Mesendoderm (in vitro differentiated cells): ENCODE data around the gene SUPT20HL2.

Experiments
- DNase-seq: peaks from one replicate; pipeline ENCODE4 v3.0.0; 2013
- H2AK5ac ChIP-seq: 2 replicates; pipeline ENCODE4 v1.6.1; 2013; ENCODE audit warnings: low read length, inconsistent platforms
- H2BK120ac ChIP-seq: 2 replicates; pipeline ENCODE4 v1.6.1; 2013; ENCODE audit warnings: low read depth, mild to moderate bottlenecking, low read length, moderate library complexity, mixed read lengths
- H2BK15ac ChIP-seq: replicated peaks from 2 replicates; pipeline ENCODE4 v1.6.1; 2013; ENCODE audit warnings: low read depth, mild to moderate bottlenecking, moderate library complexity
- H2BK5ac ChIP-seq: 2 replicates; pipeline ENCODE4 v1.6.1; 2013; ENCODE audit warnings: low read length, inconsistent platforms
- H3K18ac ChIP-seq: 2 replicates; pipeline ENCODE4 v1.6.1; 2013; ENCODE audit warnings: mild to moderate bottlenecking, low read length, mixed read lengths
- H3K23ac ChIP-seq: one replicate; pipeline ENCODE4 v1.6.1; 2013; ENCODE audit warnings: low read length
- H3K27ac ChIP-seq: 2 replicates; pipeline ENCODE4 v1.5.1; 2013; ENCODE audit warnings: low read depth, mild to moderate bottlenecking, inconsistent platforms, low read length, moderate library complexity
- H3K27me3 ChIP-seq: 2 replicates; pipeline ENCODE4 v1.6.1; 2013; ENCODE audit warnings: low read length, control low read depth, mild to moderate bottlenecking, inconsistent platforms; ENCODE audit not compliant: insufficient read depth, poor library complexity
- H3K36me3 ChIP-seq: 2 replicates; pipeline ENCODE4 v1.6.1; 2013; ENCODE audit warnings: low read length, inconsistent platforms; ENCODE audit not compliant: control insufficient read depth, insufficient read depth
- H3K4ac ChIP-seq: one replicate; pipeline ENCODE4 v1.6.1; 2013; ENCODE audit warnings: low read depth, mild to moderate bottlenecking, low read length, moderate library complexity
- H3K4me1 ChIP-seq: 2 replicates; pipeline ENCODE4 v1.6.1; 2013; ENCODE audit warnings: low read depth, low read length, inconsistent platforms; ENCODE audit not compliant: control insufficient read depth
- H3K4me2 ChIP-seq: 2 replicates; pipeline ENCODE4 v1.6.1; 2013; ENCODE audit warnings: low read length
- H3K4me3 ChIP-seq: 2 replicates; pipeline ENCODE4 v1.5.1; 2013; ENCODE audit warnings: mild to moderate bottlenecking, low read length
- H3K56ac ChIP-seq: one replicate; pipeline ENCODE4 v1.6.1; 2013; ENCODE audit warnings: low read length
- H3K79me1 ChIP-seq: 2 replicates; pipeline ENCODE4 v1.6.1; 2013; ENCODE audit warnings: low read length, inconsistent platforms
- H3K79me2 ChIP-seq: 2 replicates; pipeline ENCODE4 v1.6.1; 2013; ENCODE audit warnings: mild to moderate bottlenecking, low read length; ENCODE audit not compliant: control insufficient read depth, insufficient read depth
- H3K9ac ChIP-seq: 2 replicates; pipeline ENCODE4 v1.6.1; 2013; ENCODE audit warnings: low read length, inconsistent platforms
- H4K5ac ChIP-seq: one replicate; pipeline ENCODE4 v1.6.1; 2013; ENCODE audit warnings: low read length
- H4K8ac ChIP-seq: one replicate; pipeline ENCODE4 v1.6.1; 2013; ENCODE audit warnings: low read depth, mild to moderate bottlenecking, control low read depth, low read length, moderate library complexity
- WGBS: extraction: QIAGEN DNeasy Blood & Tissue Kit; methylation state at CpG from one replicate; pipeline ENCODE4 v1.1.7; 2013; ENCODE audit warnings: low lambda C conversion rate, missing lambda C conversion rate; ENCODE audit not compliant: insufficient coverage; ENCODE audit errors: extremely low coverage; 5-methylcytosine and 5-hydroxymethylcytosine counted together

Gene SUPT20HL2

DNA sequence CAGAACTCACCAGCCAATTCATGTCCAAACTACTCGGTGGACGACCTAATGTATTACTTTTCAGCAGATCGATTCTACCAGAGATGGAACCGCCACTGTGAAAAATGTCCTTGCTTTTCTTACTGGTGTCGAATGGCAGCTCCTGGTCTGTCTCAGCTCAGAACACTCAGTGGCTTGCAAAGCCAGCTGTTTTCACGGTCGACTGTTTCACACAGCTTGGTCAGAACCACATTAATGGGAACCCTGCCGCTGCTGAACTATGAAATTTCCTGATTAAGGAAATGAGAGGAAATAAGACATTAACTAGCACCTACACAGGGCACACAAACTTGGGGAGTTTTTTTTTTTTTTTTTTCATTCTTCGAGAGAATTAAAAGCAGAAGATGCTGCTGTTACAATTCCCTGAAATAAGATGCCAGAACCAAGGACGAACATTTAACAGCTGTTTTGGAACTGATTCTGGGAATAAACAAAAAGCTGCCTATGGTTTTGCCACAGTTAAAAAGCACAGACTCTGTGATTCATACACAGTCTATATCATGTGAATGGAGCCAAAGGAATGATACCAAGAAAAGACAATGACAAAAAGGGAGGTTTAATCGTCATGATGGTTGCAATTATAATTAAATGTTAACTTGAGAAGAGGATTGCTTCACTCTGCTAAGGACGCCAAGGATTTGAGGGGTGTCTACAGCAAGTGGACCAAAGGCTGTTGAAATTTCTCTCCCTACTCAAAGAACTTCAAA is 31.3 kb downstream of the SUPT20HL2 start:
- DNase-seq, result no peak
- Histone ChIP-seq H3K4ac (no peak overlapping the region), H3K79me1 (no peaks in the 10 kb centered on the region), H3K27ac (no peak overlapping the region), H3K36me3 (no peaks in the 10 kb centered on the region), H3K9ac (no peak overlapping the region), H3K23ac (no peak overlapping the region), H3K79me2 (no peaks in the 10 kb centered on the region), H3K4me1 (no peaks in the 10 kb centered on the region), H3K4me3 (no peak overlapping the region), H2AK5ac (no peak overlapping the region), H3K56ac (no peak overlapping the region), H2BK15ac (no peak overlapping the region), H3K18ac (no peak overlapping the region), H4K8ac (no peak overlapping the region), H2BK5ac (no peak overlapping the region), H2BK120ac (no peak overlapping the region), H4K5ac (no peak overlapping the region), H3K4me2 (no peak overlapping the region), H3K27me3 (no peaks in the 10 kb centered on the region)
- WGBS, result no CpG with 5 or more reads among the region's 12 CpGs

- no peak overlapping the region for H2BK5ac ChIP-seq
- H3K56ac ChIP-seq, result no peak overlapping the region
- no peak overlapping the region for H4K5ac ChIP-seq
- H2BK15ac ChIP-seq, result no peak overlapping the region
- no peaks in the 10 kb centered on the region for H3K4me1 ChIP-seq
- no peaks in the 10 kb centered on the region for H3K36me3 ChIP-seq
- H4K8ac ChIP-seq, result no peak overlapping the region
- DNase-seq, result no peak
- no peak overlapping the region for H3K27ac ChIP-seq
- H3K4ac ChIP-seq, result no peak overlapping the region
- no peaks in the 10 kb centered on the region for H3K79me2 ChIP-seq
- H3K4me2 ChIP-seq, result no peak overlapping the region
- H3K27me3 ChIP-seq, result no peaks in the 10 kb centered on the region
- H3K23ac ChIP-seq, result no peak overlapping the region
- WGBS, result no CpG with 5 or more reads among the region's 5 CpGs
- H3K18ac ChIP-seq, result no peak overlapping the region
- no peak overlapping the region for H2AK5ac ChIP-seq
- H2BK120ac ChIP-seq, result no peak overlapping the region
- no peak overlapping the region for H3K9ac ChIP-seq
- H3K4me3 ChIP-seq, result no peak overlapping the region
- no peaks in the 10 kb centered on the region for H3K79me1 ChIP-seq
Observed at GRCh38 chrX:24277405-24277804, 36.5 kb downstream of the SUPT20HL2 start.

DNA sequence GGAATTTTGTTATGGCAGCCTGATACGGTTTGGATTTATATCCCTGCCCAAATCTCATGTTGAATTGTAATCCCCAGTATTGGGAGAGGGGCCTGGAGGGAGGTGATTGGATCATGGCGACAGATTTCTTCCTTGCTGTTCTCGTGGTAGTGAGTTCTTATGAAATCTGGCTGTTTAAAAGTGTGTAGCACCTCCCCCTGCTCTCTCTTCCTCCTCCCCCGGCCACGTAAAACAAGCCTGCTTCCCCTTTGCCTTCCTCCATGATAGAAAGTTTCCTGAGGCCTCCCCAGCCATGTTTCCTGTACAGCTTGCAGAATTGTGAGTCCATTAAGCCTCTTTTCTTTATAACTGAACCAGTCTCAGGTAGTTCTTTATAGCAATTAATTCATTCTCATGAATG is 37.9 kb downstream of the SUPT20HL2 start:
- H3K27me3 ChIP-seq, result no peaks in the 10 kb centered on the region
- H3K23ac ChIP-seq, result no peak overlapping the region
- no peak for DNase-seq
- H3K79me2 ChIP-seq, result no peaks in the 10 kb centered on the region
- no peaks in the 10 kb centered on the region for H3K36me3 ChIP-seq
- no peak overlapping the region for H3K27ac ChIP-seq
- H3K56ac ChIP-seq, result no peak overlapping the region
- H3K9ac ChIP-seq, result no peak overlapping the region
- no peak overlapping the region for H4K5ac ChIP-seq
- no peak overlapping the region for H2AK5ac ChIP-seq
- no CpG with 5 or more reads among the region's 5 CpGs for WGBS
- H4K8ac ChIP-seq, result no peak overlapping the region
- no peak overlapping the region for H3K4me2 ChIP-seq
- no peak overlapping the region for H2BK15ac ChIP-seq
- H3K79me1 ChIP-seq, result no peaks in the 10 kb centered on the region
- no peak overlapping the region for H2BK120ac ChIP-seq
- no peak overlapping the region for H3K18ac ChIP-seq
- no peak overlapping the region for H3K4ac ChIP-seq
- H3K4me1 ChIP-seq, result no peaks in the 10 kb centered on the region
- H2BK5ac ChIP-seq, result no peak overlapping the region
- no peak overlapping the region for H3K4me3 ChIP-seq

DNA sequence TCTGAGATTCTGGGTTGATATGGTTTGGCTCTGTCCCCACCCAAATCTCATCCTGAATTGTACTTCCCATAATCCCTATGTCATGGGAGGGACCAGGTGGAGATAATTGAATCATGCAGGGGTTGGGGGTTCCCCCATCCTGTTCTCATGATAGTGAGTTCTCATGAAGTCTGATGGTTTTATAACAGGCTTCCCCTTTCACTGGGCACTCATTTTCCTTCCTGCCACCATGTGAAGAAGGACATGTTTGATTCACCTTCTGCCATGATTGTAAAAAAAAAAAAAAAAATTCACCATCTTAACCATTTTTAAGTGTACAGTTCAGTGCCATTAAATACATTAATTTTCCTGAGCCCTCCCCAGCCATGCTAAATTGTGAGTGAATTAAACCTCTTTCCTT is 42.6 kb downstream of the SUPT20HL2 start:
- Histone ChIP-seq H3K23ac (no peak overlapping the region), H2AK5ac (no peak overlapping the region), H3K4me2 (no peak overlapping the region), H2BK5ac (no peak overlapping the region), H3K56ac (no peak overlapping the region), H3K27ac (no peak overlapping the region), H3K36me3 (no peaks in the 10 kb centered on the region), H2BK15ac (no peak overlapping the region), H3K4me3 (no peak overlapping the region), H2BK120ac (no peak overlapping the region), H3K4ac (no peak overlapping the region), H3K18ac (no peak overlapping the region), H3K79me2 (no peaks in the 10 kb centered on the region), H3K27me3 (no peaks in the 10 kb centered on the region), H4K8ac (no peak overlapping the region), H4K5ac (no peak overlapping the region), H3K9ac (no peak overlapping the region), H3K79me1 (no peaks in the 10 kb centered on the region), H3K4me1 (no peaks in the 10 kb centered on the region)
- DNase-seq, result no peak

- H3K79me2 ChIP-seq, result no peaks in the 10 kb centered on the region
- no peak for DNase-seq
- no peak overlapping the region for H2BK120ac ChIP-seq
- no peak overlapping the region for H4K5ac ChIP-seq
- no peak overlapping the region for H2BK15ac ChIP-seq
- no peak overlapping the region for H2BK5ac ChIP-seq
- no CpG with 5 or more reads among the region's 5 CpGs for WGBS
- H3K23ac ChIP-seq, result no peak overlapping the region
- H3K36me3 ChIP-seq, result no peaks in the 10 kb centered on the region
- H3K27ac ChIP-seq, result no peak overlapping the region
- no peak overlapping the region for H3K18ac ChIP-seq
- H3K4me3 ChIP-seq, result no peak overlapping the region
- no peaks in the 10 kb centered on the region for H3K27me3 ChIP-seq
- no peak overlapping the region for H3K4ac ChIP-seq
- no peak overlapping the region for H3K4me2 ChIP-seq
- no peaks in the 10 kb centered on the region for H3K79me1 ChIP-seq
- no peak overlapping the region for H3K56ac ChIP-seq
- H3K9ac ChIP-seq, result no peak overlapping the region
- no peak overlapping the region for H4K8ac ChIP-seq
- no peaks in the 10 kb centered on the region for H3K4me1 ChIP-seq
- H2AK5ac ChIP-seq, result no peak overlapping the region
Observed at GRCh38 chrX:24268786-24269185, 45.1 kb downstream of the SUPT20HL2 start.

DNA sequence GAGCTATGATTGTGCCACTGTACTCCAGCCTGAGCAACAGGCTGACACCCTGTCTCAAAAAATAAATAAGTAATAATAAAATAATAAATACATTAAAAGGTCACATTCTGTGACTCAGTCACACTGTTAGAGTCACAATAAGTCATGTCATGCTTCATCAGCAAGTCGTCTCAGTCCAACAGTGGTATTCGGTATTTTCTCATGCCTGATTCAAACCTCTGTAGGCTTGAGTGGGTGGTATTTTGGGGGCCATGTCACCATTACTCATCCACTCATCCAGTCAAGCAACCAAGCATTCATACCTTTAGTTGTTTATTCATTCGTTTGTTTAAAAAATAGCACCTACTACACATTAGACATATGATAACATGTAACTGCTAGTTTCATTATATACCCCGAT is 46.9 kb downstream of the SUPT20HL2 start:
- H2BK5ac ChIP-seq, result no peak overlapping the region
- H3K4me3 ChIP-seq, result no peak overlapping the region

More for the DNA sequence above, 46.9 kb downstream of the SUPT20HL2 start:
- no CpG with 5 or more reads among the region's 4 CpGs for WGBS
- Histone ChIP-seq H2BK120ac (no peak overlapping the region), H3K18ac (no peak overlapping the region), H4K5ac (no peak overlapping the region), H3K27me3 (no peaks in the 10 kb centered on the region), H2AK5ac (no peak overlapping the region), H3K79me1 (no peaks in the 10 kb centered on the region), H3K56ac (no peak overlapping the region), H3K23ac (no peak overlapping the region), H2BK15ac (no peak overlapping the region), H3K36me3 (no peaks in the 10 kb centered on the region), H4K8ac (no peak overlapping the region), H3K9ac (no peak overlapping the region), H3K79me2 (no peaks in the 10 kb centered on the region), H3K4ac (no peak overlapping the region), H3K4me1 (no peaks in the 10 kb centered on the region), H3K4me2 (no peak overlapping the region), H3K27ac (no peak overlapping the region)
- DNase-seq, result no peak
